Measurements from ENCODE around the gene HOXC9.

HOXC9 gene

DNA sequence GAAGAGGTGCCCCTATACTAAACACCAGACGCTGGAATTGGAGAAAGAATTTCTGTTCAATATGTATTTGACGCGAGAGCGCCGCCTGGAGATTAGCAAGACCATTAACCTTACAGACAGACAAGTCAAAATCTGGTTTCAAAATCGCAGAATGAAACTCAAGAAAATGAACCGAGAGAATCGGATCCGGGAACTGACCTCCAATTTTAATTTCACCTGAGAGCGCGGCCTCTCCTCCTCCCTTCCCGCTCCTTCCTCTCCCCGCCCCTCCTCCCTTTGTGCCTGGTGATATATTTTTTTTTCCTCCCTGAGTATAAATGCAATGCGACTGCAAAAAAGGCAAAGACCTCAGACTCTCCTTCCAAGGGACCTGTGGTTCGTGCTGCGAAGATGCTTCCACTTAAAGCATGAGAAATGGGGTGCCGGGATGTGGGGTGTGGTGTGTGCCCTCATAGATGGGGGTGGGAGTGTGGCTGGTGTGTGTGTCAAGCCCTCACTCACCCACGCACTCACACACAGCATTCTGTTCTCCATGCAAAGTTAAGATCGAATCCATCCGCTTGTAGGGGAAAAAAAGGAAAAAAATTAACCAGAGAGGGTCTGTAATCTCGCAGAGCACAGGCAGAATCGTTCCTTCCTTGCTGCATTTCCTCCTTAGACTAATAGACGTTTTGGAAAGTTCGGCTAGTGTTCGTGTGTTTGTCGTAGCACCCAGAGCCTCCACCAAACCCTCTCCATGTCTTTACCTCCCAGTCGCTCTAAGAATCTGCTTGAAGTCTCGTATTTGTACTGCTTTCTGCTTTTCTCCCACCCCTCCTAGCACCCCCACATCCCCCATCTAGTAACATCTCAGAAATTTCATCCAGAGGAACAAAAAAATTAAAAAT, 10.5 kb upstream of the HOXC9 start:
- no peaks in the 10 kb centered on the region for H3K79me2 ChIP-seq (ENCODE audit: control insufficient read depth, insufficient read depth, low read length)
- H3K4me2 ChIP-seq (ENCODE audit: low read length) = no peak overlapping the region
- H3K4me3 ChIP-seq (ENCODE audit: low read length) = no peak overlapping the region
- H3K27me3 ChIP-seq (ENCODE audit: insufficient read depth, low read length, poor library complexity) = peaks cover 93% of the 10 kb centered on the region
- H4K5ac ChIP-seq (ENCODE audit: low read length) = no peak overlapping the region
- no peak overlapping the region for H2BK120ac ChIP-seq (ENCODE audit: low read depth, low read length)
- H3K79me1 ChIP-seq (ENCODE audit: low read length) = no peaks in the 10 kb centered on the region
- no peak overlapping the region for H3K56ac ChIP-seq (ENCODE audit: low read length)
- no CpG with 5 or more reads among the region's 28 CpGs for WGBS (ENCODE audit: extremely low coverage, insufficient coverage, low lambda C conversion rate)
- no peak for DNase-seq
- H3K27ac ChIP-seq (ENCODE audit: low read depth, low read length) = no peak overlapping the region
- no peak overlapping the region for H2AK5ac ChIP-seq (ENCODE audit: low read length)
- no peaks in the 10 kb centered on the region for H3K36me3 ChIP-seq (ENCODE audit: control insufficient read depth, insufficient read depth, low read length)
- no peak overlapping the region for H4K8ac ChIP-seq (ENCODE audit: low read depth, low read length)
- H3K4ac ChIP-seq (ENCODE audit: low read depth, low read length) = no peak overlapping the region
- no peak overlapping the region for H3K9ac ChIP-seq (ENCODE audit: low read length)
- no peaks in the 10 kb centered on the region for H3K4me1 ChIP-seq (ENCODE audit: control insufficient read depth, low read depth, low read length)
- no peak overlapping the region for H2BK15ac ChIP-seq (replicated peaks; ENCODE audit: low read depth)
- no peak overlapping the region for H3K23ac ChIP-seq (ENCODE audit: low read length)
- H3K18ac ChIP-seq (ENCODE audit: low read length) = no peak overlapping the region
- no peak overlapping the region for H2BK5ac ChIP-seq (ENCODE audit: low read length)

DNA sequence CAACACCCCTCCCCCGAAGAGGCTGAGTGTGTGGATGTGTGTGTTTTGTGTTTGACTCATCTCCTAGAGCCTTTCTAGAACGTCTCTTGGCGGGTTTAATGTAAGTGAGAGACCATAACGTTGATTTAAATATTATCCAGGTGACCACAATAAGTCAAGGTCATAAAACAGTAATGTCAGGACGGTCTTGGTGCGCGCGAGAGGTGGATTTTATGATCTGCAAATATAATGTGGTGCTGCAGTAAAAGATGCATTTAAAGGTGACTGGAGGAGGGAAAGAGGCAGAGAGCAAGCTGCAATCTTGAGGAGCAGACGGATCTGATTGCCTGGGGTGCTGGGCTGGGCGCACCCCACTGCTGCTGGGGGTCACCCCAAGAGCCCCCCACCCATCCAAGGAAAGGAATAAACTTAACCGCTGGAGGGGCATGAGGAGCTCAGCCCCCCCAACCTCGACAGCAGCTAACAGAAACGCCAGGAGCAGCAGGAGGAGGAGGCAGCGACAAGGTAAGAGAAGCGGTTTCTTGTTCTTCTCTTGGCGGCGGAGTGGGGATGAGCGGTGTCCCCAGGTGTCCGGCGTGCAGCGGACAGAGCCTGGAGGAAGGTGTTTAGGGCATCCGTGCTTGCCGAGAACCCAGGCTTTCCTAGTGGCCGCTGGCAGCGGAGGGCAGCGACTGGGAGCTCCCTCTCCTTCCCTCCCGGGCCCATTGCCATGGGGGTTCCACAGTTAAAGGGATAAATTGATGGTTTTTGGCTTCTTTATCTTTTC, 9.5 kb upstream of the HOXC9 start:
- H3K79me1 ChIP-seq (ENCODE audit: low read length) = no peaks in the 10 kb centered on the region
- no peak overlapping the region for H3K4ac ChIP-seq (ENCODE audit: low read depth, low read length)
- no peak overlapping the region for H2BK5ac ChIP-seq (ENCODE audit: low read length)
- no peak overlapping the region for H4K8ac ChIP-seq (ENCODE audit: low read depth, low read length)
- no peak overlapping the region for H3K27ac ChIP-seq (ENCODE audit: low read depth, low read length)
- H2BK15ac ChIP-seq (replicated peaks; ENCODE audit: low read depth) = no peak overlapping the region
- H3K36me3 ChIP-seq (ENCODE audit: control insufficient read depth, insufficient read depth, low read length) = no peaks in the 10 kb centered on the region
- H3K18ac ChIP-seq (ENCODE audit: low read length) = no peak overlapping the region
- no peak for DNase-seq
- H3K56ac ChIP-seq (ENCODE audit: low read length) = no peak overlapping the region
- H3K27me3 ChIP-seq (ENCODE audit: insufficient read depth, low read length, poor library complexity) = peaks cover 97% of the 10 kb centered on the region
- no peak overlapping the region for H3K4me3 ChIP-seq (ENCODE audit: low read length)
- no peak overlapping the region for H3K4me2 ChIP-seq (ENCODE audit: low read length)
- H3K79me2 ChIP-seq (ENCODE audit: control insufficient read depth, insufficient read depth, low read length) = no peaks in the 10 kb centered on the region
- no peak overlapping the region for H2AK5ac ChIP-seq (ENCODE audit: low read length)
- H2BK120ac ChIP-seq (ENCODE audit: low read depth, low read length) = no peak overlapping the region
- H4K5ac ChIP-seq (ENCODE audit: low read length) = no peak overlapping the region
- WGBS (ENCODE audit: extremely low coverage, insufficient coverage, low lambda C conversion rate) = no CpG with 5 or more reads among the region's 27 CpGs
- no peaks in the 10 kb centered on the region for H3K4me1 ChIP-seq (ENCODE audit: control insufficient read depth, low read depth, low read length)
- H3K9ac ChIP-seq (ENCODE audit: low read length) = no peak overlapping the region
- no peak overlapping the region for H3K23ac ChIP-seq (ENCODE audit: low read length)

DNA sequence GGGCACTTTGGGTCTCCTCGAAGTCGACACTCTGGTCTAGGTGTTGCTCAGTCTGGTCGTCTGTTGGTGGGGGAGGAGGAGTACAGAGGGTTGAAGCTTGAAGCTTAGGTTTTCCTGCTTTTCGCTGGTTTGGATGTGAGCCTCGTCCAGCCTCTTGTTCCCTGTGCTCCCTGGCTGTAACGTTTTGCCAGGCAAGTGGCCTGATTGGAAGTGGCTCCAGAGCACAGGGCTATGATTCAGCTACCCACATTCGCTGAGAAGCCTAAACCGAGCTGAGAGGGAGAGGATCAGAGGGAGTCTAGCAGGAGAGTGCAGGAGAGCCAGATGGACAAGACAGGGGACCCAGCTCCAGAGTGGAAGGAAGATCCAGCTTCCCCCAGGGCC, 8.9 kb upstream of the HOXC9 start:
- Histone ChIP-seq H3K27me3 (ENCODE audit: insufficient read depth, low read length, poor library complexity) (peaks cover 95% of the 10 kb centered on the region), H3K4me3 (ENCODE audit: low read length) (no peak overlapping the region), H4K8ac (ENCODE audit: low read depth, low read length) (no peak overlapping the region), H2BK15ac (replicated peaks; ENCODE audit: low read depth) (no peak overlapping the region), H3K4me1 (ENCODE audit: control insufficient read depth, low read depth, low read length) (no peaks in the 10 kb centered on the region), H3K79me2 (ENCODE audit: control insufficient read depth, insufficient read depth, low read length) (no peaks in the 10 kb centered on the region), H2BK120ac (ENCODE audit: low read depth, low read length) (no peak overlapping the region), H3K36me3 (ENCODE audit: control insufficient read depth, insufficient read depth, low read length) (no peaks in the 10 kb centered on the region), H3K79me1 (ENCODE audit: low read length) (no peaks in the 10 kb centered on the region), H3K18ac (ENCODE audit: low read length) (no peak overlapping the region), H2BK5ac (ENCODE audit: low read length) (no peak overlapping the region), H4K5ac (ENCODE audit: low read length) (no peak overlapping the region), H3K9ac (ENCODE audit: low read length) (no peak overlapping the region), H3K56ac (ENCODE audit: low read length) (no peak overlapping the region), H2AK5ac (ENCODE audit: low read length) (no peak overlapping the region), H3K27ac (ENCODE audit: low read depth, low read length) (no peak overlapping the region), H3K4me2 (ENCODE audit: low read length) (no peak overlapping the region), H3K23ac (ENCODE audit: low read length) (no peak overlapping the region), H3K4ac (ENCODE audit: low read depth, low read length) (no peak overlapping the region)
- no peak for DNase-seq
- WGBS (ENCODE audit: extremely low coverage, insufficient coverage, low lambda C conversion rate) = no CpG with 5 or more reads among the region's 8 CpGs

DNA sequence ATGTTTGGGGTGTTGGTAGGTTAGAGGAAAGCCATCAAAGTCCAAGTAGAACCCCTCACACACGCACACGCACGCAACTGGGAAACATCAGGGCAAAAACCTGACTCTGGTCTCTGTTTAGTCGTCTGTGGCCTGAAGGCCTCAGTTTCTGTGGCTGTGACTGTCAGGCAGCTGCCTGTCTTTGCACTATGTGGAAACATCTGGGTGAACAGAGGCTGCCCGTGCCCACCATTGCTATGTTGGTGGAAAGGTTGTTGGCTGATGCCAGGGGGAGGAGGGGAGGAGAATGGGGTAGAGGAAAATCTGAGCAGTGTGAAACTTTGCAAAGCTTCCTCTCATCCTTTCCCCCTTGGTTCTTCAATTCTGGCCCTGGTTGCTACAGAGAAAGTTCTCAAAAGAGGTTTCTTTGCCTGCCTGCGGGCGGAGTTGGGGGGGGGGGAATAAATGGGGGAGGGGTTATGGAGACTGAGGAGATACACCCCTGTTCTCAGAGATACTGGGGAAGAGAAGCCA, 7.5 kb upstream of the HOXC9 start:
- Histone ChIP-seq H3K18ac (ENCODE audit: low read length) (no peak overlapping the region), H3K4me1 (ENCODE audit: control insufficient read depth, low read depth, low read length) (no peaks in the 10 kb centered on the region), H2BK15ac (replicated peaks; ENCODE audit: low read depth) (no peak overlapping the region)

DNA sequence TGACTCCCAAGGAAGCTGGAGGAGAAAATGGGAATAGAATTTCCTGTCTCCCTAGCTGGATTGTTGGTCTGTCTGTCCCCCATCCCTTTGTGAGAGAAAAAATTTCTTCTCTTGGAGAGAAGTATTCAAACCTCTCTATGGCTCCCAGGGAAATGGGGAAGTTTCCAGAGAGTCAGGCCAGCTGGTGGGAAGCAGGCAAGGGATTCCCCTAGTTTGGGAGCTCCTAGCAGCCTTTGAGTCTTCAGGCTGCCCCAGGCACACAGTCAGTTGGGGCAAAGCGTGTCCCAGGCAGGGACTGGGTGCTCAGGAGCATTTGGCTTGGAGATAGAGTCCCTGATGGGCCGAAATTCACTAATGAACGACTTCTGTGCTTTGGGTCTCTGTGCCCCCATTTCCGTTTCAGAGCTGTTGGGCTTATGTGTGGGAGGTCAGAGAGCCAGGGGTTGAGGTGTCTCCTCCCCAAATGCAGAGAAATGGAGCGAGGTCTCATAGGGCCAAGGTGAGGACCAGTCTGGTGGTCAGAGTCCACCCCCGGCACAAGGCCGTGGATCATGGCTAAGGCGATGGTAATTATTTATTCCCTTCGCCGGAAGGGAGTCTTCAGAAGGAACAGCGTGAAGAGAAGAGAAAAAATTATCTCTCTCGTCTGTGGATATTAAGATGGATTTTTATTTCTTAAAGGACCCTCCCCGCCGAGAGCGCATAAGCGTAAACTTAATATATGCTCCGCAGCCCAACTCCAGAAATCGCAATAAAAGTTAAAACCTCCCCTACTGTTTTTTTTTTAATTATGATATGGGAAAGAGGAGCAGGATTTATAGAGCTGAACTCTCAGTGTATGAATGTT, 6.6 kb upstream of the HOXC9 start:
- no peak overlapping the region for H3K18ac ChIP-seq (ENCODE audit: low read length)

More for the DNA sequence above, 7.5 kb upstream of the HOXC9 start:
- Histone ChIP-seq H2BK120ac (ENCODE audit: low read depth, low read length) (no peak overlapping the region), H3K9ac (ENCODE audit: low read length) (no peak overlapping the region), H4K8ac (ENCODE audit: low read depth, low read length) (no peak overlapping the region), H2AK5ac (ENCODE audit: low read length) (no peak overlapping the region), H3K23ac (ENCODE audit: low read length) (no peak overlapping the region), H3K79me1 (ENCODE audit: low read length) (no peaks in the 10 kb centered on the region), H4K5ac (ENCODE audit: low read length) (no peak overlapping the region), H3K4me3 (ENCODE audit: low read length) (no peak overlapping the region), H3K27me3 (ENCODE audit: insufficient read depth, low read length, poor library complexity) (peaks cover 95% of the 10 kb centered on the region), H3K27ac (ENCODE audit: low read depth, low read length) (no peak overlapping the region), H3K4ac (ENCODE audit: low read depth, low read length) (no peak overlapping the region), H3K56ac (ENCODE audit: low read length) (no peak overlapping the region), H2BK5ac (ENCODE audit: low read length) (no peak overlapping the region), H3K4me2 (ENCODE audit: low read length) (no peak overlapping the region), H3K79me2 (ENCODE audit: control insufficient read depth, insufficient read depth, low read length) (no peaks in the 10 kb centered on the region), H3K36me3 (ENCODE audit: control insufficient read depth, insufficient read depth, low read length) (no peaks in the 10 kb centered on the region)
- WGBS (ENCODE audit: extremely low coverage, insufficient coverage, low lambda C conversion rate) = no CpG with 5 or more reads among the region's 7 CpGs
- DNase-seq = no peak

More for the DNA sequence above, 6.6 kb upstream of the HOXC9 start:
- Histone ChIP-seq H4K5ac (ENCODE audit: low read length) (no peak overlapping the region), H3K4me3 (ENCODE audit: low read length) (no peak overlapping the region), H3K9ac (ENCODE audit: low read length) (no peak overlapping the region), H2BK120ac (ENCODE audit: low read depth, low read length) (no peak overlapping the region), H4K8ac (ENCODE audit: low read depth, low read length) (no peak overlapping the region), H3K79me1 (ENCODE audit: low read length) (no peaks in the 10 kb centered on the region), H2AK5ac (ENCODE audit: low read length) (no peak overlapping the region), H3K79me2 (ENCODE audit: control insufficient read depth, insufficient read depth, low read length) (no peaks in the 10 kb centered on the region), H3K56ac (ENCODE audit: low read length) (no peak overlapping the region), H3K27me3 (ENCODE audit: insufficient read depth, low read length, poor library complexity) (peaks cover 96% of the 10 kb centered on the region), H3K23ac (ENCODE audit: low read length) (no peak overlapping the region), H2BK15ac (replicated peaks; ENCODE audit: low read depth) (no peak overlapping the region), H3K27ac (ENCODE audit: low read depth, low read length) (no peak overlapping the region), H3K4me2 (ENCODE audit: low read length) (no peak overlapping the region), H3K4ac (ENCODE audit: low read depth, low read length) (no peak overlapping the region), H2BK5ac (ENCODE audit: low read length) (no peak overlapping the region), H3K36me3 (ENCODE audit: control insufficient read depth, insufficient read depth, low read length) (no peaks in the 10 kb centered on the region), H3K4me1 (ENCODE audit: control insufficient read depth, low read depth, low read length) (no peaks in the 10 kb centered on the region)
- no peak for DNase-seq
- WGBS (ENCODE audit: extremely low coverage, insufficient coverage, low lambda C conversion rate) = no CpG with 5 or more reads among the region's 18 CpGs

All from mesendoderm (in vitro differentiated cells).